ENCODE results near the gene RAD52.

RAD52 gene

GRCh38 chr12:949453-950191 lies at the start of gene RAD52:
TSS of gene RAD52 (minus strand) at chr12:949694. CDS start at chr12:933058, 16,636 bp downstream.
- DNase-seq = peak; percentile 99

GRCh38 chr12:998020-998874 lies 48.8 kb upstream of the RAD52 start:
- DNase-seq = no peak

GRCh38 chr12:997505-997904 lies 48.0 kb upstream of the RAD52 start:
- DNase-seq = no peak

- DNase-seq = no peak
Measured at GRCh38 chr12:996881-997280, 47.4 kb upstream of the RAD52 start.

GRCh38 chr12:992647-993046 lies 43.2 kb upstream of the RAD52 start:
- peak; percentile 26 for DNase-seq

GRCh38 chr12:991350-992333 lies 42.1 kb upstream of the RAD52 start:
- no peak for DNase-seq

GRCh38 chr12:990661-991349 lies 41.3 kb upstream of the RAD52 start, which contains the start of gene ERC1:
TSS of gene ERC1 (plus strand) at chr12:991223. CDS start at chr12:1027904, 36,681 bp downstream.
- peak; percentile 96 for DNase-seq

- peak; percentile 82 for DNase-seq
Measured at GRCh38 chr12:989751-990660, 40.5 kb upstream of the RAD52 start.

- DNase-seq = no peak
Measured at GRCh38 chr12:989051-989450, 39.6 kb upstream of the RAD52 start.

- no peak for DNase-seq
Measured at GRCh38 chr12:988646-989045, 39.2 kb upstream of the RAD52 start.

- DNase-seq = no peak
Measured at GRCh38 chr12:981961-982360, 32.5 kb upstream of the RAD52 start.

- no peak for DNase-seq
Measured at GRCh38 chr12:981176-981828, 31.8 kb upstream of the RAD52 start.

- DNase-seq = no peak
Measured at GRCh38 chr12:979349-979748, 29.9 kb upstream of the RAD52 start.

GRCh38 chr12:977156-977555 lies 27.7 kb upstream of the RAD52 start:
- no peak for DNase-seq

GRCh38 chr12:976644-977043 lies 27.1 kb upstream of the RAD52 start:
- no peak for DNase-seq

- DNase-seq = no peak
Measured at GRCh38 chr12:974271-974862, 24.9 kb upstream of the RAD52 start.

- no peak for DNase-seq
Measured at GRCh38 chr12:971991-972390, 22.5 kb upstream of the RAD52 start.

- no peak for DNase-seq
Measured at GRCh38 chr12:969821-970220, 20.3 kb upstream of the RAD52 start.

- no peak for DNase-seq
Measured at GRCh38 chr12:968545-968944, 19.1 kb upstream of the RAD52 start.

- no peak for DNase-seq
Measured at GRCh38 chr12:967641-968040, 18.1 kb upstream of the RAD52 start.

Measured in eye (tissue), 1 donor.